Measurements from ENCODE around the gene SPAG8.

Gene SPAG8

DNA sequence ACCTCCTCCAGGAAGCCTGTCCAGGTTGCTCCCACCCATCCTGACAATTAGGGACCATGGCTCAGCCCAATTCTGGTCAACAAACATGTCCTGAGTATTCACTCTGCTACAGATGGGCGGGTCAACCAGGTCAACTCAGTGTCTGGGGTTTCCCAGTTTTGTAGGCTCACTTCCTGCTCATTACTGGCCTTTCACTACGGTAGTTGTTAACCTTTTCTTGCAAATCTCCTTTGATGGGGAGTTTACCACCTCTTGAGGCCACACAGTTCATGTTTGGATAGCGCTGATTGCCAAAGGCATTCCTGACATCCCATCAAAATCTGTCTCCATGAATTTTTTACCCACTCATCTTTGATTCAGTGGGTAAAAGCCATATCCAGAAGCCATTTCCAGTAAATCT is 30.7 kb upstream of the SPAG8 start:
- no peak for ATAC-seq
- TF ChIP-seq CSDC2 (CRISPR knock-in tag; IDR thresholded peaks at IDR 0.05) (no peak), TOX (CRISPR knock-in tag; IDR thresholded peaks at IDR 0.05; ENCODE audit: borderline replicate concordance) (no peak), ARNTL (CRISPR knock-in tag; IDR thresholded peaks at IDR 0.05; ENCODE audit: borderline replicate concordance, low read depth) (no peak)
- TF ChIP-seq, protein P1, sequence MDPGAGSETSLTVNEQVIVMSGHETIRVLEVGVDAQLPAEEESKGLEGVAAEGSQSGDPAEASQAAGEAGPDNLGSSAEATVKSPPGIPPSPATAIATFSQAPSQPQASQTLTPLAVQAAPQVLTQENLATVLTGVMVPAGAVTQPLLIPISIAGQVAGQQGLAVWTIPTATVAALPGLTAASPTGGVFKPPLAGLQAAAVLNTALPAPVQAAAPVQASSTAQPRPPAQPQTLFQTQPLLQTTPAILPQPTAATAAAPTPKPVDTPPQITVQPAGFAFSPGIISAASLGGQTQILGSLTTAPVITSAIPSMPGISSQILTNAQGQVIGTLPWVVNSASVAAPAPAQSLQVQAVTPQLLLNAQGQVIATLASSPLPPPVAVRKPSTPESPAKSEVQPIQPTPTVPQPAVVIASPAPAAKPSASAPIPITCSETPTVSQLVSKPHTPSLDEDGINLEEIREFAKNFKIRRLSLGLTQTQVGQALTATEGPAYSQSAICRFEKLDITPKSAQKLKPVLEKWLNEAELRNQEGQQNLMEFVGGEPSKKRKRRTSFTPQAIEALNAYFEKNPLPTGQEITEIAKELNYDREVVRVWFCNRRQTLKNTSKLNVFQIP (CRISPR knock-in tag; IDR thresholded peaks at IDR 0.05; ENCODE audit: borderline replicate concordance, low read depth) = no peak
- TF ChIP-seq, protein P2, sequence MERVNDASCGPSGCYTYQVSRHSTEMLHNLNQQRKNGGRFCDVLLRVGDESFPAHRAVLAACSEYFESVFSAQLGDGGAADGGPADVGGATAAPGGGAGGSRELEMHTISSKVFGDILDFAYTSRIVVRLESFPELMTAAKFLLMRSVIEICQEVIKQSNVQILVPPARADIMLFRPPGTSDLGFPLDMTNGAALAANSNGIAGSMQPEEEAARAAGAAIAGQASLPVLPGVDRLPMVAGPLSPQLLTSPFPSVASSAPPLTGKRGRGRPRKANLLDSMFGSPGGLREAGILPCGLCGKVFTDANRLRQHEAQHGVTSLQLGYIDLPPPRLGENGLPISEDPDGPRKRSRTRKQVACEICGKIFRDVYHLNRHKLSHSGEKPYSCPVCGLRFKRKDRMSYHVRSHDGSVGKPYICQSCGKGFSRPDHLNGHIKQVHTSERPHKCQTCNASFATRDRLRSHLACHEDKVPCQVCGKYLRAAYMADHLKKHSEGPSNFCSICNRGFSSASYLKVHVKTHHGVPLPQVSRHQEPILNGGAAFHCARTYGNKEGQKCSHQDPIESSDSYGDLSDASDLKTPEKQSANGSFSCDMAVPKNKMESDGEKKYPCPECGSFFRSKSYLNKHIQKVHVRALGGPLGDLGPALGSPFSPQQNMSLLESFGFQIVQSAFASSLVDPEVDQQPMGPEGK (CRISPR knock-in tag; IDR thresholded peaks at IDR 0.05; ENCODE audit: borderline replicate concordance) = no peak

DNA sequence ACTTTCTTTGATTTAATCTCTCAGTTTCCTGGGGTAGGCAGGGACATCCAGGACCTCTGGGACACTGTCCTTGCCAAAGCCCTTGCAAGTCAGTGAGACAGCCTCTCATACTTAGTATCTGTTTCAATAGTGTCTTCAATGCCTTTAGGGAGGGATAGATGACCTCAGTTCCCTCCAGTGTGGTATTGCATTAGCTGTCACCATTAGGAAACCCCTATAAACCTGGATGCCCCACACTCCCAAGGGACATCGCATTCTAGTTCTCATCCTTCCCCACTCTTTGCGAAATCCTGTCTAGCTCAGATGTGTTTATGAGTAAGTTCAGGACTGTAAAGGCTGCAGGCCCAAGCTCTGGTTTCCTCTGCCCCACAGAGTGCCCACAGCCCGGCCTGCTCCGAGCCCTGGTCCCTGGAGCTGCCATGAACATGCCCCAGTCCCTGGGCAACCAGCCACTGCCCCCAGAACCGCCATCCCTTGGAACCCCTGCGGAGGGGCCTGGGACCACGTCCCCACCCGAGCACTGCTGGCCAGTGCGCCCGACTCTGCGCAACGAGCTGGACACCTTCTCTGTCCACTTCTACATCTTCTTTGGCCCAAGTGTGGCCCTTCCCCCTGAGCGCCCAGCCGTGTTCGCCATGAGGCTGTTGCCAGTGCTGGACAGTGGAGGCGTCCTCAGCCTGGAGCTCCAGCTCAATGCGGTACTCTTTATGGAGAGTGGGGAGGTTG is 30.1 kb upstream of the SPAG8 start:
- no peak for ATAC-seq
- TF ChIP-seq ZFP30 (CRISPR knock-in tag; IDR thresholded peaks at IDR 0.05) (no peak), OSR1 (CRISPR knock-in tag; IDR thresholded peaks at IDR 0.05) (no peak), RARB (CRISPR knock-in tag; IDR thresholded peaks at IDR 0.05) (no peak), ZNF8 (CRISPR knock-in tag; IDR thresholded peaks at IDR 0.05) (no peak), GLIS3 (CRISPR knock-in tag; IDR thresholded peaks at IDR 0.05) (no peak), SNAI2 (CRISPR knock-in tag; IDR thresholded peaks at IDR 0.05) (no peak), PPARA (CRISPR knock-in tag; IDR thresholded peaks at IDR 0.05; ENCODE audit: borderline replicate concordance) (no peak), ZNF70 (CRISPR knock-in tag; IDR thresholded peaks at IDR 0.05) (no peak), TCF4 (CRISPR knock-in tag; IDR thresholded peaks at IDR 0.05; ENCODE audit: borderline replicate concordance) (no peak)
- TF ChIP-seq, protein P3, sequence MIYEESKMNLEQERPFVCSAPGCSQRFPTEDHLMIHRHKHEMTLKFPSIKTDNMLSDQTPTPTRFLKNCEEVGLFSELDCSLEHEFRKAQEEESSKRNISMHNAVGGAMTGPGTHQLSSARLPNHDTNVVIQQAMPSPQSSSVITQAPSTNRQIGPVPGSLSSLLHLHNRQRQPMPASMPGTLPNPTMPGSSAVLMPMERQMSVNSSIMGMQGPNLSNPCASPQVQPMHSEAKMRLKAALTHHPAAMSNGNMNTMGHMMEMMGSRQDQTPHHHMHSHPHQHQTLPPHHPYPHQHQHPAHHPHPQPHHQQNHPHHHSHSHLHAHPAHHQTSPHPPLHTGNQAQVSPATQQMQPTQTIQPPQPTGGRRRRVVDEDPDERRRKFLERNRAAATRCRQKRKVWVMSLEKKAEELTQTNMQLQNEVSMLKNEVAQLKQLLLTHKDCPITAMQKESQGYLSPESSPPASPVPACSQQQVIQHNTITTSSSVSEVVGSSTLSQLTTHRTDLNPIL (CRISPR knock-in tag; IDR thresholded peaks at IDR 0.05; ENCODE audit: low read depth) = no peak
- TF ChIP-seq, protein P2 (CRISPR knock-in tag; IDR thresholded peaks at IDR 0.05; ENCODE audit: borderline replicate concordance) = no peak
- TF ChIP-seq, protein P4, sequence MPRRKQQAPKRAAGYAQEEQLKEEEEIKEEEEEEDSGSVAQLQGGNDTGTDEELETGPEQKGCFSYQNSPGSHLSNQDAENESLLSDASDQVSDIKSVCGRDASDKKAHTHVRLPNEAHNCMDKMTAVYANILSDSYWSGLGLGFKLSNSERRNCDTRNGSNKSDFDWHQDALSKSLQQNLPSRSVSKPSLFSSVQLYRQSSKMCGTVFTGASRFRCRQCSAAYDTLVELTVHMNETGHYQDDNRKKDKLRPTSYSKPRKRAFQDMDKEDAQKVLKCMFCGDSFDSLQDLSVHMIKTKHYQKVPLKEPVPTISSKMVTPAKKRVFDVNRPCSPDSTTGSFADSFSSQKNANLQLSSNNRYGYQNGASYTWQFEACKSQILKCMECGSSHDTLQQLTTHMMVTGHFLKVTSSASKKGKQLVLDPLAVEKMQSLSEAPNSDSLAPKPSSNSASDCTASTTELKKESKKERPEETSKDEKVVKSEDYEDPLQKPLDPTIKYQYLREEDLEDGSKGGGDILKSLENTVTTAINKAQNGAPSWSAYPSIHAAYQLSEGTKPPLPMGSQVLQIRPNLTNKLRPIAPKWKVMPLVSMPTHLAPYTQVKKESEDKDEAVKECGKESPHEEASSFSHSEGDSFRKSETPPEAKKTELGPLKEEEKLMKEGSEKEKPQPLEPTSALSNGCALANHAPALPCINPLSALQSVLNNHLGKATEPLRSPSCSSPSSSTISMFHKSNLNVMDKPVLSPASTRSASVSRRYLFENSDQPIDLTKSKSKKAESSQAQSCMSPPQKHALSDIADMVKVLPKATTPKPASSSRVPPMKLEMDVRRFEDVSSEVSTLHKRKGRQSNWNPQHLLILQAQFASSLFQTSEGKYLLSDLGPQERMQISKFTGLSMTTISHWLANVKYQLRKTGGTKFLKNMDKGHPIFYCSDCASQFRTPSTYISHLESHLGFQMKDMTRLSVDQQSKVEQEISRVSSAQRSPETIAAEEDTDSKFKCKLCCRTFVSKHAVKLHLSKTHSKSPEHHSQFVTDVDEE (CRISPR knock-in tag; IDR thresholded peaks at IDR 0.05) = no peak
- TF ChIP-seq, protein P5, sequence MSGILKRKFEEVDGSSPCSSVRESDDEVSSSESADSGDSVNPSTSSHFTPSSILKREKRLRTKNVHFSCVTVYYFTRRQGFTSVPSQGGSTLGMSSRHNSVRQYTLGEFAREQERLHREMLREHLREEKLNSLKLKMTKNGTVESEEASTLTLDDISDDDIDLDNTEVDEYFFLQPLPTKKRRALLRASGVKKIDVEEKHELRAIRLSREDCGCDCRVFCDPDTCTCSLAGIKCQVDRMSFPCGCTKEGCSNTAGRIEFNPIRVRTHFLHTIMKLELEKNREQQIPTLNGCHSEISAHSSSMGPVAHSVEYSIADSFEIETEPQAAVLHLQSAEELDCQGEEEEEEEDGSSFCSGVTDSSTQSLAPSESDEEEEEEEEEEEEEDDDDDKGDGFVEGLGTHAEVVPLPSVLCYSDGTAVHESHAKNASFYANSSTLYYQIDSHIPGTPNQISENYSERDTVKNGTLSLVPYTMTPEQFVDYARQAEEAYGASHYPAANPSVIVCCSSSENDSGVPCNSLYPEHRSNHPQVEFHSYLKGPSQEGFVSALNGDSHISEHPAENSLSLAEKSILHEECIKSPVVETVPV (CRISPR knock-in tag; IDR thresholded peaks at IDR 0.05) = no peak

DNA sequence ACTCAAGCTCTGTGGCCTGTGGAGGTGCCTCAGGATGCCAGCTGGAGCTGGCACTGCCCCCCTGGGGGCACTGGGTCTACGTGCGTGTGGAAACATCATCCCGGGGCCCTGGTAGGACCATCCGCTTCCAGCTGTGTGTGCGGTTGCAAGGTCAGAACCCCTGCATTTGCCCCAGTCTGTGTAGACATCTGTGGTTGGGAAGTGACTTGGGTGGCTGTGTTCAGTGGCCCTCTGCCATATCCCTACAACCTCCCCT is 29.5 kb upstream of the SPAG8 start:
- no peak for ATAC-seq
- TF ChIP-seq PPARA (CRISPR knock-in tag; IDR thresholded peaks at IDR 0.05; ENCODE audit: borderline replicate concordance) (no peak), ZFP3 (CRISPR knock-in tag; IDR thresholded peaks at IDR 0.05) (no peak), RARB (CRISPR knock-in tag; IDR thresholded peaks at IDR 0.05) (no peak), OSR1 (CRISPR knock-in tag; IDR thresholded peaks at IDR 0.05) (no peak), CSDC2 (CRISPR knock-in tag; IDR thresholded peaks at IDR 0.05) (no peak), ZNF565 (CRISPR knock-in tag; conservative IDR thresholded peaks at IDR 0.05; ENCODE audit: low read depth) (no peak), ARNTL (CRISPR knock-in tag; IDR thresholded peaks at IDR 0.05; ENCODE audit: borderline replicate concordance, low read depth) (no peak), ZC3H10 (CRISPR knock-in tag; IDR thresholded peaks at IDR 0.05) (no peak), ZNF8 (CRISPR knock-in tag; IDR thresholded peaks at IDR 0.05) (no peak), TOX (CRISPR knock-in tag; IDR thresholded peaks at IDR 0.05; ENCODE audit: borderline replicate concordance) (no peak)
- TF ChIP-seq, protein P2 (CRISPR knock-in tag; IDR thresholded peaks at IDR 0.05; ENCODE audit: borderline replicate concordance) = no peak
- TF ChIP-seq, protein P4 (CRISPR knock-in tag; IDR thresholded peaks at IDR 0.05) = no peak
